ENCODE measurements around the gene ZNF600. TPM values are rescaled to one million over a fixed set of nuclear protein-coding genes. Genes with fewer than 3 reads are reported as not detected.
"Not testable (repeated sequence)": the region's sequence is repeated elsewhere in the genome, so short reads cannot be mapped to it uniquely, and the experiment has no call there.

Gene ZNF600
- total and polyA plus RNA-seq, 2 of the 8 experiments (the other 6 are each of a cell fraction or from before 2014, with no cell fraction given), result 2.1 to 8.0 TPM

DNA sequence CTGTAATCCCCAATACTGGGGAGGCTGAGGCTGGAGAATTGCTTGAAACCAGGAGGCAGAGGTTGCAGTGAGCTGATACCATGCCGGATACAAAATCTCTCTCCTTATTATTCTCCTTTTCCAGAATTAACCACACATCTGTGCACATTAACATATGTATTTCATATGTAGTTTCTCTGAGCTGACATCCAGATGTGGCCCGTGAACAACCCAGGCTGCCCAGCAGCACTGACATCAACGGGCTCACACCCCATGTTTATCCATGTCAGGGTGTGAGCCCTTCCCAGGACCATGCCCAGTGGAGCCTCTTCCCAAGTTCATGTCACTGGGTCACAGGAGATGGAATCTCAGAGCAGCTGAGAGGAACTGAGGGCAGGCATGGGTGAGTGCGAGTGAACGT lies 71.3 kb downstream of the ZNF600 start:
- 88% methylated on average over 5 of the region's 5 CpGs; no CpG with 5 or more reads in 1 of the 2 experiments for WGBS, 2 experiments (ENCODE audit: extremely low coverage in 1 of 2, insufficient coverage in 1 of 2, insufficient read length in 1 of 2, insufficient replicate concordance in 2 of 2, low coverage in 1 of 2, low lambda C conversion rate in 2 of 2, missing lambda C conversion rate in 1 of 2)
- FAIRE-seq, result not testable (repeated sequence)

More for the DNA sequence above, 71.3 kb downstream of the ZNF600 start:
- POLR2A ChIA-PET (ENCODE audit: partially characterized antibody), result interaction anchor here (2.0 kb wide), 1 partner anchor 16 kb away, joined by 5 read pairs; no protein-coding TSS in a partner anchor
- not testable (repeated sequence) for H2AFZ ChIP-seq (ENCODE audit: low read length); H2BK12ac ChIP-seq (ENCODE audit: low read depth, low read length); H3K14ac ChIP-seq (ENCODE audit: insufficient read length); H3K27ac ChIP-seq (ENCODE audit: low read depth, low read length); H3K9me3 ChIP-seq (ENCODE audit: insufficient read depth in 2 of 2, low read depth in 1 of 2, low read length in 1 of 2); H4K8ac ChIP-seq (ENCODE audit: extremely low read depth, insufficient read depth, low read length); H3K23me2 ChIP-seq (ENCODE audit: low read depth, low read length); H3K18ac ChIP-seq (ENCODE audit: extremely low read depth, low read length); H2BK20ac ChIP-seq (ENCODE audit: low read length); H2BK120ac ChIP-seq (replicated peaks; ENCODE audit: low read depth, low read length); H2BK5ac ChIP-seq (ENCODE audit: low read depth, low read length); H3K4ac ChIP-seq (replicated peaks; ENCODE audit: insufficient read length, low read depth, low read length); H4K91ac ChIP-seq (replicated peaks; ENCODE audit: insufficient read length, low read length); H3K79me2 ChIP-seq (ENCODE audit: control insufficient read depth in 1 of 2, insufficient read depth in 2 of 2, low read length in 2 of 2); H3K9ac ChIP-seq (replicated peaks in 1 of 4; ENCODE audit: extremely low read depth in 1 of 4, low read depth in 3 of 4, low read length in 3 of 4); H4K20me1 ChIP-seq (replicated peaks in 1 of 2; ENCODE audit: control insufficient read depth in 1 of 2, insufficient read depth in 2 of 2, low read length in 2 of 2); H2AK5ac ChIP-seq (ENCODE audit: low read depth, low read length); H3K23ac ChIP-seq (ENCODE audit: insufficient read length); H2BK15ac ChIP-seq (ENCODE audit: low read length); H4K5ac ChIP-seq (ENCODE audit: insufficient read length, low read depth, low read length); H3K4me3 ChIP-seq (ENCODE audit: extremely low read depth in 1 of 4, insufficient read depth in 2 of 4, low read depth in 3 of 4, low read length in 4 of 4); H3K79me1 ChIP-seq (ENCODE audit: low read depth, low read length); DNase-seq (ENCODE audit: low read depth in 1 of 2, low spot score in 2 of 2); H3K56ac ChIP-seq (replicated peaks; ENCODE audit: insufficient read length, low read depth, low read length)
- H3K36me3 ChIP-seq (ENCODE audit: control insufficient read depth in 2 of 4, insufficient read depth in 4 of 4, low read length in 3 of 4), result peaks cover 0 to 10% (median 6%) of the 10 kb centered on the region in 4 experiments; a peak in 4 of 8 replicates
- H3K4me2 ChIP-seq (ENCODE audit: insufficient read depth in 1 of 2, low read depth in 2 of 2, low read length in 2 of 2), result peak overlapping the region in 1 of 2 experiments; percentile 63; a peak in 1 of 4 replicates
- H3K27me3 ChIP-seq (replicated peaks in 1 of 4; ENCODE audit: control insufficient read depth in 3 of 4, extremely low read depth in 1 of 4, insufficient read depth in 3 of 4, low read length in 3 of 4), result peaks cover 2 to 13% (median 11%) of the 10 kb centered on the region in 4 experiments; a peak in 5 of 7 replicates
- CTCF ChIA-PET (ENCODE audit: partially characterized antibody), result interaction anchor here (0.6 to 1.9 kb wide), 3 partner anchors 15 to 816 kb away, joined by 3 to 6 read pairs (median 3); no protein-coding TSS in a partner anchor
- H3K4me1 ChIP-seq (replicated peaks in 1 of 4; ENCODE audit: control insufficient read depth in 3 of 4, insufficient read depth in 4 of 4, low read length in 3 of 4), result peaks cover 0 to 11% (median 3%) of the 10 kb centered on the region in 4 experiments; a peak in 3 of 7 replicates

Other genes with a start within 250 kb of the ZNF600 start
- 16.5 and 18.7 TPM in 2 replicates for gene ZNF701, start 216.5 kb downstream of the ZNF600 start, total RNA-seq (2021; fragmentation: NEBNext Ultra II Directional; extraction: Animal tissue kit (Norgen Biotek cat#: 25700))
- 4.9 and 5.2 TPM in 2 replicates for gene ZNF701, start 216.5 kb downstream of the ZNF600 start, polyA plus RNA-seq (2011; rRNA removed)
- gene ZNF83, start 148.4 kb downstream of the ZNF600 start, total RNA-seq (2021; fragmentation: NEBNext Ultra II Directional; extraction: Animal tissue kit (Norgen Biotek cat#: 25700)), result 19.4 and 19.7 TPM in 2 replicates
- 9.8 and 13.2 TPM in 2 replicates for gene ZNF83, start 148.4 kb downstream of the ZNF600 start, polyA plus RNA-seq (2011; rRNA removed)
- 17.7 and 19.0 TPM in 2 replicates for gene ZNF611, start 51.7 kb downstream of the ZNF600 start, total RNA-seq (2021; fragmentation: NEBNext Ultra II Directional; extraction: Animal tissue kit (Norgen Biotek cat#: 25700))
- 1.9 and 2.2 TPM in 2 replicates for gene ZNF611, start 51.7 kb downstream of the ZNF600 start, polyA plus RNA-seq (2011; rRNA removed)
- gene ZNF28, start 34.8 kb upstream of the ZNF600 start, total RNA-seq (2021; fragmentation: NEBNext Ultra II Directional; extraction: Animal tissue kit (Norgen Biotek cat#: 25700)), result 22.8 and 23.0 TPM in 2 replicates
- 5.5 and 7.3 TPM in 2 replicates for gene ZNF28, start 34.8 kb upstream of the ZNF600 start, polyA plus RNA-seq (2011; rRNA removed)
- gene ZNF468, start 70.8 kb upstream of the ZNF600 start, total RNA-seq (2021; fragmentation: NEBNext Ultra II Directional; extraction: Animal tissue kit (Norgen Biotek cat#: 25700)), result 26.1 and 26.8 TPM in 2 replicates
- gene ZNF468, start 70.8 kb upstream of the ZNF600 start, polyA plus RNA-seq (2011; rRNA removed), result 8.6 and 13.5 TPM in 2 replicates
- 22.7 and 26.8 TPM in 2 replicates for gene ZNF320, start 110.8 kb upstream of the ZNF600 start, total RNA-seq (2021; fragmentation: NEBNext Ultra II Directional; extraction: Animal tissue kit (Norgen Biotek cat#: 25700))
- gene ZNF320, start 110.8 kb upstream of the ZNF600 start, polyA plus RNA-seq (2011; rRNA removed), result 20.6 and 20.8 TPM in 2 replicates
- 8.6 and 8.7 TPM in 2 replicates for gene ZNF888, start 136.6 kb upstream of the ZNF600 start, total RNA-seq (2021; fragmentation: NEBNext Ultra II Directional; extraction: Animal tissue kit (Norgen Biotek cat#: 25700))
- 0.86 and 1.1 TPM in 2 replicates for gene ZNF888, start 136.6 kb upstream of the ZNF600 start, polyA plus RNA-seq (2011; rRNA removed)
- gene ZNF816, start 176.1 kb upstream of the ZNF600 start, total RNA-seq (2021; fragmentation: NEBNext Ultra II Directional; extraction: Animal tissue kit (Norgen Biotek cat#: 25700)), result 12.2 and 13.2 TPM in 2 replicates
- gene ZNF816, start 176.1 kb upstream of the ZNF600 start, polyA plus RNA-seq (2011; rRNA removed), result 2.4 and 2.7 TPM in 2 replicates
- not detected in 2 replicates for gene ERVV-1, start 227.1 kb upstream of the ZNF600 start, total RNA-seq (2021; fragmentation: NEBNext Ultra II Directional; extraction: Animal tissue kit (Norgen Biotek cat#: 25700))
- gene ERVV-1, start 227.1 kb upstream of the ZNF600 start, polyA plus RNA-seq (2011; rRNA removed), result not detected in 2 replicates

Data from H1 (cell line).